Naive thymus-derived CD4-positive, alpha-beta T cell (primary cell): Measurements from ENCODE around the gene IZUMO1. TPM values are rescaled to one million over a fixed set of nuclear protein-coding genes. Genes with fewer than 3 reads are reported as not detected.

Experiments used
- ATAC-seq: fragments of 150-1000 bp; cut with Tn5 transposase; 2 replicates; pipeline ENCODE4 v1.10.0; 2021; ENCODE audit warnings: mild to moderate bottlenecking, moderate library complexity
- CTCF ChIA-PET: fragments of 350-600 bp; sonication (Branson Sonifier 250); formaldehyde crosslinking; loops from one replicate; lab custom pipeline; 2021; ENCODE audit warnings: antibody characterized with exemption; lab: Charles Lee
- POLR2A ChIA-PET: fragments of 350-600 bp; sonication (Branson Sonifier 250); formaldehyde crosslinking; loops from one replicate; lab custom pipeline; 2021; ENCODE audit warnings: antibody characterized with exemption, inconsistent platforms; lab: Charles Lee
- DNase-seq, 9 donors: peaks; one replicate each; pipeline versions ENCODE4 v3.0.0 to v3.0.0-alpha.2; 2020 to 2022; ENCODE audit warnings: mixed read lengths in 1 of 9
- H3K27ac ChIP-seq: one replicate; pipeline ENCODE4 v1.7.0; 2013; ENCODE audit warnings: mild to moderate bottlenecking, low read depth, low read length, moderate library complexity
- H3K27me3 ChIP-seq, 2 donors: one replicate each; pipeline ENCODE4 v1.7.0; 2013; ENCODE audit warnings: low read length in 2 of 2, mild to moderate bottlenecking in 2 of 2, moderate library complexity in 2 of 2; ENCODE audit not compliant: control insufficient read depth in 2 of 2, insufficient read depth in 2 of 2
- H3K36me3 ChIP-seq, 3 experiments: 1 replicate in 2 of 3; 2 replicates in 1 of 3; pipeline ENCODE4 v1.7.0; 2013; ENCODE audit warnings: low read length in 3 of 3, mild to moderate bottlenecking in 3 of 3, moderate library complexity in 1 of 3; ENCODE audit not compliant: insufficient read depth in 3 of 3, control insufficient read depth in 2 of 3
- H3K4me1 ChIP-seq, 2 donors: one replicate each; pipeline ENCODE4 v1.7.0; 2013; ENCODE audit warnings: low read length in 2 of 2, mild to moderate bottlenecking in 2 of 2, moderate library complexity in 1 of 2; ENCODE audit not compliant: control insufficient read depth in 2 of 2, insufficient read depth in 2 of 2
- H3K4me3 ChIP-seq: 2 replicates; pipeline ENCODE4 v1.7.0; 2013; ENCODE audit warnings: mild to moderate bottlenecking, low read length
- H3K9me3 ChIP-seq, 3 experiments: 1 replicate in 2 of 3; 2 replicates in 1 of 3; pipeline ENCODE4 v1.7.0; 2013; ENCODE audit warnings: low read length in 3 of 3; ENCODE audit not compliant: control insufficient read depth in 2 of 3
- H3K27ac Mint-ChIP-seq, 9 donors: one replicate each; pipeline ENCODE4 v1.8.0; 2020 to 2022; ENCODE audit warnings: mixed read lengths in 9 of 9, mild to moderate bottlenecking in 8 of 9, moderate library complexity in 5 of 9, inconsistent platforms in 2 of 9
- H3K27me3 Mint-ChIP-seq, 5 donors: one replicate each; pipeline ENCODE4 v1.8.0; 2021 to 2022; ENCODE audit warnings: mixed read lengths in 5 of 5, mild to moderate bottlenecking in 1 of 5
- H3K36me3 Mint-ChIP-seq, 5 donors: one replicate each; pipeline ENCODE4 v1.8.0; 2020 to 2022; ENCODE audit warnings: mixed read lengths in 5 of 5, mild to moderate bottlenecking in 3 of 5, inconsistent platforms in 1 of 5
- H3K4me1 Mint-ChIP-seq, 7 donors: one replicate each; pipeline ENCODE4 v1.8.0; 2020 to 2022; ENCODE audit warnings: mixed read lengths in 7 of 7, mild to moderate bottlenecking in 3 of 7, inconsistent platforms in 1 of 7
- H3K4me3 Mint-ChIP-seq, 10 donors: one replicate each; pipeline ENCODE4 v1.8.0; 2020 to 2022; ENCODE audit warnings: mild to moderate bottlenecking in 10 of 10, mixed read lengths in 10 of 10, moderate library complexity in 6 of 10, inconsistent platforms in 2 of 10
- H3K9me3 Mint-ChIP-seq, 11 donors: one replicate each; pipeline ENCODE4 v1.8.0; 2020 to 2022; ENCODE audit warnings: mixed read lengths in 11 of 11, mild to moderate bottlenecking in 4 of 11, inconsistent platforms in 1 of 11, moderate library complexity in 1 of 11
- intact Hi-C, 2 donors: fragments of 100-400 bp; cut with micrococcal nuclease; formaldehyde crosslinking; loops; one replicate each; pipeline ENCODE4 v1.15.1; 2023
- polyA plus RNA-seq, 2 donors: library from polyadenylated mRNA; unstranded; fragments of 300-500 nt; fragmentation: Illumina TruSeq; gene quantifications; one replicate each; pipeline ENCODE4 v1.2.3, GENCODE V29; 2021
- total RNA-seq, 6 experiments: library from RNA in 5 of 6; stranded (reverse) in 5 of 6; gene quantifications; 1 replicate in 5 of 6; 2 replicates in 1 of 6; pipeline ENCODE4 v1.2.3 and lab custom pipeline; 2021 to 2026

IZUMO1 gene
- total and polyA plus RNA-seq, 7 experiments from 2014 or later = not detected

GRCh38 chr19:48750351-48750750, 3.6 kb upstream of the IZUMO1 start:
- H3K9me3 Mint-ChIP-seq = peaks cover 0 to 3% (median 0%) of the 10 kb centered on the region in 11 donors
- ChIA-PET POLR2A (no interaction called here), CTCF (interaction anchor here (0.6 kb wide), 1 partner anchor 720 kb away, joined by 3 read pairs; no protein-coding TSS in a partner anchor)

DNA sequence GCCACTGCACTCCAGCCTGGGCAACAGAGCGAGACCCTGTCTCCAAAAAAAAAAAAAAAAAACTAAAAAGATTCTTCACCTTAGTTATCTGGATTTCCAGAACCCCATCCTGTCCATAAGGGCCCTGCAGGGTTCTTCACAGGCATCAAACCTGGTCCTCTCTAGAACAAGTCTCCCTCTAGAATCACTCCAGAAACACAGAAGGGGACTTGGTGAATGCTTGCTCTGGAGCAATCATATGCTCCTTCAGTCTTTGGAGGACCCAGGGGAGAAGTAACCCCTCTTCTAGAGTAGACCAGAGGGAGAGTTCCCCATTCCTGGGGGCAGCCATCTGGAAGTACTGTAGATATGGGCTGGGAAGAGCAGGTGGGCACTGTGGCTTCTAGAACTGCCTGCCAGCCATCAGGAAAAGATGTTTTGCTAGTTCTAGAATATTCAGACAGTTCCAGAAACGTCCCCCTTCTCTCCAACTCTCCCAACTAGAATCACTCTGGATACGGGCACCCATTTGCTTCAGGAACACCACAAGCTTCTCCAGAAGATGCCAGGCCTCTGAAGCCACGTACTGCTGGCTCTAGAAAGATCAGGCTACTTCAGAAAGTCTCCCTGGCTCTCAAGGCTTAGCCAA, 3.0 kb upstream of the IZUMO1 start:
- POLR2A ChIA-PET = no interaction called here
- Mint-ChIP-seq H3K4me1 (peaks cover 10 to 45% (median 24%) of the 10 kb centered on the region in 7 donors), H3K9me3 (peaks cover 0 to 3% (median 0%) of the 10 kb centered on the region in 11 donors), H3K4me3 (no peak overlapping the region), H3K27me3 (peaks cover 7 to 35% (median 33%) of the 10 kb centered on the region in 5 donors), H3K27ac (no peak overlapping the region), H3K36me3 (no peaks in the 10 kb centered on the region)
- DNase-seq (no peak), ATAC-seq (no peak)
- peaks cover 0 to 2% of the 10 kb centered on the region in 2 donors for H3K27me3 ChIP-seq
- no peak overlapping the region for H3K27ac ChIP-seq
- CTCF ChIA-PET = no interaction called here
- peaks cover 10 to 14% of the 10 kb centered on the region in 2 donors for H3K4me1 ChIP-seq
- H3K36me3 ChIP-seq = no peaks in the 10 kb centered on the region
- H3K9me3 ChIP-seq = no peaks in the 10 kb centered on the region
- intact Hi-C loops = no loop called here
- no peak overlapping the region for H3K4me3 ChIP-seq

More at GRCh38 chr19:48750351-48750750, 3.6 kb upstream of the IZUMO1 start:
- ATAC-seq = no peak
- Mint-ChIP-seq H3K36me3 (no peaks in the 10 kb centered on the region), H3K27me3 (peaks cover 7 to 38% (median 36%) of the 10 kb centered on the region in 5 donors), H3K27ac (no peak overlapping the region), H3K4me3 (no peak overlapping the region), H3K4me1 (peaks cover 9 to 41% (median 24%) of the 10 kb centered on the region in 7 donors)
- DNase-seq = no peak
- Histone ChIP-seq H3K36me3 (no peaks in the 10 kb centered on the region), H3K4me3 (no peak overlapping the region), H3K27ac (no peak overlapping the region), H3K27me3 (peaks cover 0 to 2% of the 10 kb centered on the region in 2 donors), H3K9me3 (no peaks in the 10 kb centered on the region), H3K4me1 (peaks cover 10 to 14% of the 10 kb centered on the region in 2 donors)
- intact Hi-C loops = no loop called here

- no peak for DNase-seq
- no peaks in the 10 kb centered on the region for H3K36me3 Mint-ChIP-seq
- no peak for ATAC-seq
- peaks cover 6 to 15% (median 8%) of the 10 kb centered on the region in 5 donors for H3K27me3 Mint-ChIP-seq
- intact Hi-C loops = no loop called here
- peaks cover 0 to 3% (median 0%) of the 10 kb centered on the region in 11 donors for H3K9me3 Mint-ChIP-seq
- Histone ChIP-seq H3K27me3 (peaks cover 0 to 2% of the 10 kb centered on the region in 2 donors), H3K27ac (no peak overlapping the region), H3K9me3 (no peaks in the 10 kb centered on the region), H3K4me1 (peaks cover 5 to 7% of the 10 kb centered on the region in 2 donors), H3K4me3 (no peak overlapping the region), H3K36me3 (no peaks in the 10 kb centered on the region)
- POLR2A ChIA-PET = no interaction called here
- peak overlapping the region in 2 of 9 donors; percentile 53 to 61 for H3K27ac Mint-ChIP-seq
- H3K4me1 Mint-ChIP-seq = peaks cover 9 to 32% (median 12%) of the 10 kb centered on the region in 7 donors
- peak overlapping the region in 2 of 10 donors; percentile 2 to 27 for H3K4me3 Mint-ChIP-seq
- CTCF ChIA-PET = interaction anchor here (0.5 kb wide), 1 partner anchor 395 kb away, joined by 3 read pairs; no protein-coding TSS in a partner anchor
Observed at GRCh38 chr19:48746110-48746509, 599 bp downstream of the IZUMO1 start.

GRCh38 chr19:48745208-48745995, 1.3 kb downstream of the IZUMO1 start:
- DNase-seq = peak in 8 of 9 donors; percentile 38 to 70 (median 57)
- H3K27me3 ChIP-seq = peaks cover 0 to 2% of the 10 kb centered on the region in 2 donors
- intact Hi-C loops = no loop called here
- H3K4me3 Mint-ChIP-seq = peak overlapping the region in 1 of 10 donors; percentile 33
- peaks cover 6 to 16% (median 7%) of the 10 kb centered on the region in 5 donors for H3K27me3 Mint-ChIP-seq
- CTCF ChIA-PET = interaction anchor here (0.6 kb wide), 1 partner anchor 43 kb away, joined by 3 read pairs; no protein-coding TSS in a partner anchor
- no peak overlapping the region for H3K27ac ChIP-seq
- H3K4me1 Mint-ChIP-seq = peaks cover 9 to 34% (median 15%) of the 10 kb centered on the region in 7 donors
- POLR2A ChIA-PET = interaction anchor here (0.8 kb wide), 1 partner anchor 55 kb away, joined by 4 read pairs; no protein-coding TSS in a partner anchor
- H3K27ac Mint-ChIP-seq = no peak overlapping the region
- H3K9me3 Mint-ChIP-seq = peaks cover 0 to 3% (median 0%) of the 10 kb centered on the region in 11 donors
- no peak overlapping the region for H3K4me3 ChIP-seq
- peaks cover 5 to 12% of the 10 kb centered on the region in 2 donors for H3K4me1 ChIP-seq
- no peaks in the 10 kb centered on the region for H3K36me3 ChIP-seq
- no peaks in the 10 kb centered on the region for H3K9me3 ChIP-seq
- H3K36me3 Mint-ChIP-seq = no peaks in the 10 kb centered on the region
- peak; percentile 85 for ATAC-seq

- H3K4me3 ChIP-seq = no peak overlapping the region
- peaks cover 9 to 26% of the 10 kb centered on the region in 2 donors for H3K4me1 ChIP-seq
- intact Hi-C loops = no loop called here
- peaks cover 12 to 36% (median 26%) of the 10 kb centered on the region in 7 donors for H3K4me1 Mint-ChIP-seq
- H3K4me3 Mint-ChIP-seq = no peak overlapping the region
- POLR2A ChIA-PET = no interaction called here
- DNase-seq (no peak), ATAC-seq (no peak)
- H3K27ac Mint-ChIP-seq = no peak overlapping the region
- no peaks in the 10 kb centered on the region for H3K36me3 ChIP-seq
- peaks cover 0 to 4% (median 0%) of the 10 kb centered on the region in 11 donors for H3K9me3 Mint-ChIP-seq
- CTCF ChIA-PET = no interaction called here
- H3K36me3 Mint-ChIP-seq = no peaks in the 10 kb centered on the region
- H3K9me3 ChIP-seq = no peaks in the 10 kb centered on the region
- H3K27me3 Mint-ChIP-seq = peaks cover 6 to 25% (median 7%) of the 10 kb centered on the region in 5 donors
- H3K27ac ChIP-seq = no peak overlapping the region
- peaks cover 0 to 2% of the 10 kb centered on the region in 2 donors for H3K27me3 ChIP-seq
Observed at GRCh38 chr19:48742096-48742495, 4.6 kb downstream of the IZUMO1 start.

DNA sequence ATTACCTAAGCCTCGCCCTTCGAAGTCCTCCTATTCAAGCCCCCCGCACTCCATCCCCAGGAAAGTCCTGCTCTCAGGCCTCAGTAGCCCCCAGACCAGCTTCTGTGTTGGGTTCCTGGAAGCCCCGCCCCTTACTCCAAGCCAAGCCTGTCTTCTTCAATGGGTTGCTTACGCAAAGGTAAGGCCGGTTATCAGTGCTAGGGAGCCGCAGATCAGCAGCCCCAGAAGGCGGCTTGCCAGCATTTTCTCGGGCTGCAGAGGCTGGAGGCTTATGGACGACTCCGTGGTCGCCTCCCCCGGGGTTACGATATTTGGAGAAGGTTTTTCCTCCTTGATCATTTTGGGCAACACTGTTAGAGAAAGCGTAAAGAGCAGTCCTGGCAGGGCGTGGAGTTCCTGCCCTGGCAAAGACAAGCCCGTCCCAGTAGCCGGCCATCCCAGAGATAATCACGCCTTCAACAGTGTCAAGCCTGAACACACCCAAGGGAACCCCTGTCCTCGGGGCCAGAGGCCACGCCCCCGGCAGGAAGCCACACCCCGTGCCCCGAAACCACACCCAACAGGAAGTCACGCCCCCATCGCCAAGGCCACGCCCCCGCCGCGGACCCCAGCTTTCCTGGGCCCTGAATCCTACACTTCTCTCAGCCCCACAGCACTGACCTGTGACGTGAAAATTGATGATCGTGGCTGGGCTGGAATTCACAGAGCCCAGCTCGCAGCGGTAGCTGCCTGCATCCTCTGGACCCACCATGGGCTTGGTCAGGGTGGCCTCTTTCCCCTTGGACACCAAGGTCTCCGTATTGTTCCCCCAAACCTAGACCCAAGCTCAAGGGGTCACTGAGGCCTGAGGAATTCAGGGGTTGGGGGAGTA, 5.3 kb downstream of the IZUMO1 start:
- CTCF ChIA-PET = no interaction called here
- DNase-seq = peak in 1 of 9 donors; percentile 62
- intact Hi-C loops = no loop called here
- Mint-ChIP-seq H3K36me3 (no peaks in the 10 kb centered on the region), H3K9me3 (peaks cover 0 to 4% (median 0%) of the 10 kb centered on the region in 11 donors), H3K4me3 (peak overlapping the region in 9 of 10 donors; percentile 5 to 81 (median 42)), H3K27ac (peak overlapping the region in 1 of 9 donors; percentile 43), H3K27me3 (peaks cover 5 to 25% (median 5%) of the 10 kb centered on the region in 5 donors), H3K4me1 (peaks cover 11 to 31% (median 25%) of the 10 kb centered on the region in 7 donors)
- Histone ChIP-seq H3K9me3 (no peaks in the 10 kb centered on the region), H3K4me1 (peaks cover 4 to 26% of the 10 kb centered on the region in 2 donors), H3K4me3 (no peak overlapping the region), H3K36me3 (no peaks in the 10 kb centered on the region), H3K27me3 (peaks cover 0 to 2% of the 10 kb centered on the region in 2 donors), H3K27ac (no peak overlapping the region)
- POLR2A ChIA-PET = no interaction called here
- ATAC-seq = no peak
